HG02759 (cell line): ENCODE data around the gene PTPRU.
"Not testable (repeated sequence)": the region's sequence is repeated elsewhere in the genome, so short reads cannot be mapped to it uniquely, and the experiment has no call there.

Experiments
- ATAC-seq: cut with Tn5 transposase; IDR thresholded peaks from one replicate; pipeline ENCODE4 v1.9.1; 2021; ENCODE audit warnings: mild to moderate bottlenecking, moderate library complexity; ENCODE audit not compliant: unreplicated experiment

Gene PTPRU

DNA sequence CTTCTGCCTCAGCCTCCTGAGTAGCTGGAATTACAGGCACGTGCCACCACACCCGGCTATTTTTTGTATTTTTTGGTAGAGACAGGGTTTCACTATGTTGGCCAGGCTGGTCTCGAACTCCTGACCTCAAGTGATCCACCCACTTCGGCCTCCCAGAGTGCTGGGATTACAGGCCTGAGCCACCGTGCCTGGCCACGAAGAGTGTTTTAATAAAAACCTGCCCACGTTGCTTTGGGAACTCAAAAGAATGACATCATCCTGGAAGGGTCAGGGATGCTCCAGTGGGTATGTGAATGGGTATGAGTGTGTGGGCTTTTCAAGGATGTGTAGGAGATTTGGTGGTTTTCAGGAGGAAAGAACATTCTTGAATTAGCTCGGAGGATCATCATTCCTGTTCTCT, 78.4 kb downstream of the PTPRU start:
- ATAC-seq = not testable (repeated sequence)

DNA sequence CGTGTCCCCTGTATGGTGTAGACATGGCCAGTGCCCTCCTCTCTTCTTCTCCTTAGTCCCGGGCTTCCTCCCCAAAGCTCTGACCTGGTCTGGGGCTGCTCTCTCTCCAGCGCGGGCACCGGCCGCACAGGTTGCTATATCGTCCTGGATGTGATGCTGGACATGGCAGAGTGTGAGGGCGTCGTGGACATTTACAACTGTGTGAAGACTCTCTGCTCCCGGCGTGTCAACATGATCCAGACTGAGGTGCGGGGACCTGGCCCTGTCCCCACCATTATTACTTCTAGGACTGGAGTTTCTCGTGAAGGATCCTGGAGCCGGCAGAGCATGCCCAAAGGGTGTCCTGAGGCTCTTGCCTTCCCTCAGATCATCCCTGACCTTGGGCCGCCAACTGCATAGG, 78.9 kb downstream of the PTPRU start:
- no peak for ATAC-seq

DNA sequence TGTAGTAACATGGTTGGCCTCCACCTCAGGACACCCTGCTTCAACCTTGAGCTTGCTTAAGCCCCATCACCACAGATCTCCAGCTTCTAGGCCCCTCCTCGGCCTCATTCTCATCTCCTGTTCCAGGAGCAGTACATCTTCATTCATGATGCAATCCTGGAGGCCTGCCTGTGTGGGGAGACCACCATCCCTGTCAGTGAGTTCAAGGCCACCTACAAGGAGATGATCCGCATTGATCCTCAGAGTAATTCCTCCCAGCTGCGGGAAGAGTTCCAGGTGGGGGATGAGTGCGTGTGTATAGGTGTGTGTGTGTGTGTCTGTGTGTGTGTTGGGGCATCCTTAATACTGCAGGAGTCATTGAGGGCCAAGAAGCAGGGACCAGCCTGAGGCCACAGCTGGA, 79.6 kb downstream of the PTPRU start:
- no peak for ATAC-seq

DNA sequence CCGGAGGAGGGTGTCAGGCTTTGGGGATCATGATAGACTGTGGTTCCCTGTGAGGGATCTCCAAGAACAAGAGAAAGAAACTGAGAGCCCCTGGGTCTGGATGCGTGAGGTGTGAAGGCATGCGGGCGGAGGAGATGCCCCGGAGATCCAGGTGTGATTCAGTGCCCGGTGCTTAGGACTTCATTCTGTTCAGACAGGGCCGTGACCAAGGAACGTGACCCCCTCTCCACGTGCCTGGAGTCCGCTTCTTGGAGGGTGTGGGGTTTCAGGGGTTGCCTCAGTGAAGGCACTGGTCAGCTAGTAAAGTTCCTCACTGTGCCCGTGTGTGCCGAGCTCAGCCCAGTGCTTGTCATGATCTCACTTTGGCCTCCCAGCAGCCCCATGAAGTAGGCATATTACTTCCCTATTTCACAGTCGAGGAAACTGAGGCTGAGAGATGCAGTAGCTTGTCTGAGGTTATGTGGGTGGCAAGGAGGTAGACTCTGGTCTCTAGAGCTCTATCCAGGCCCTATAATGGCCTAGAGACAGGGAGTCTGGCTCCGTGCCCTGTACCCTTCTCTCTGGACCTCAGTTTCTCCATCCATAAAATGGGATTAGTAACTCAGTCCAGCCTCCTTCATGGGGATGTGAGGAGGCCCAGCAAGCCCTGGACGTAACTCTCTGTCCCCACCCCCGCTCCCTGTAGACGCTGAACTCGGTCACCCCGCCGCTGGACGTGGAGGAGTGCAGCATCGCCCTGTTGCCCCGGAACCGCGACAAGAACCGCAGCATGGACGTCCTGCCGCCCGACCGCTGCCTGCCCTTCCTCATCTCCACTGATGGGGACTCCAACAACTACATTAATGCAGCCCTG, 81.0 kb downstream of the PTPRU start:
- ATAC-seq = no peak

DNA sequence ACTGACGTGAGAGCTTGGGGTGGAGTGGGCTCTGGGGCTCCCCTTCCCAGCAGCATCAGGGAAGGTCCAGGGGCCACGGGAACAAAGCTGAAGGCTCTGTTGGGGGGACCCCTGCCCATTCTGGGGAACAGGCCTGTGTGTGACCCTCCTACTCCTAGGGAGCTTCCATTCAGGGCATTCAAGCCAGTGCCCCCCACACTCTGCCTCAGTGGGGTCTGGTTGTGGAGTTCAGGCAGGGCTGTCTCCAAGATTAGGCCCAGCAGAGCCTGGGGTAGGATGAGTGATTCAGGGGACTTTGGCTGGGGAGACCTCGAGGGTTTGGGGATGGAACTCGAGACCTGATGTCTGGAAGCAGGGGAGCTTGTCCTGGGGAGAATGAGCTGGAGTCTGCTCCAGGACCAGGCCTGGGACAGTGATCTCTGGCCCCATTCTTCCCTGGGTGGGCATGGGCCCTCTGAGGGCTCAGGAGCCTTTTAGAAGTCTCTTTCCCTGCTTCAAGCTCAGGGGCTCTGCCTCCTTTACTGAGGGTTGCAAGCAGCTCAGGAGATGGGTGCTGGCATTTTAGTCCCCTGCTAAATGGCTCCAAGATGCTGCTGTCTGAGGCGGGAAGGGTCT, 81.7 kb downstream of the PTPRU start:
- ATAC-seq = no peak

DNA sequence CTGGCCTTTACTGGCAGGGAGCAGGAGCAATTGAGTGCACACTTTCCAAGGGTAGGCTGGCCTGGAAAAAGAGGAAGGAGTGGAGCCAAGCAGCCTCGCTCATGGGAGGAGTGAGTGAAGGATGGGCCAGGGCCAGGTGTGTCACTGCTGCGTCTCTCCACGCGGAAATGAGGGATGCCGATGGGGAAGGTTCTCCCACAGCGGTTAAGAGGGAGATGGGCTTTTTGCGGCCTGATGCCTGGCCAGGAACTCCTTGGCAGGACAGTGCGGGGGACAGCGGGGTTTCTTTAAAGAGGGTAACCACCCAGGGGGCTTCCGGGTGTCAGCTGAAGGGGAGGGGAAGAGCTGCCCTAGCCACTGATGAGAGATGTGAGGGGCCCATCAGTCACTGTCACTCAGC, 82.4 kb downstream of the PTPRU start:
- ATAC-seq = no peak

DNA sequence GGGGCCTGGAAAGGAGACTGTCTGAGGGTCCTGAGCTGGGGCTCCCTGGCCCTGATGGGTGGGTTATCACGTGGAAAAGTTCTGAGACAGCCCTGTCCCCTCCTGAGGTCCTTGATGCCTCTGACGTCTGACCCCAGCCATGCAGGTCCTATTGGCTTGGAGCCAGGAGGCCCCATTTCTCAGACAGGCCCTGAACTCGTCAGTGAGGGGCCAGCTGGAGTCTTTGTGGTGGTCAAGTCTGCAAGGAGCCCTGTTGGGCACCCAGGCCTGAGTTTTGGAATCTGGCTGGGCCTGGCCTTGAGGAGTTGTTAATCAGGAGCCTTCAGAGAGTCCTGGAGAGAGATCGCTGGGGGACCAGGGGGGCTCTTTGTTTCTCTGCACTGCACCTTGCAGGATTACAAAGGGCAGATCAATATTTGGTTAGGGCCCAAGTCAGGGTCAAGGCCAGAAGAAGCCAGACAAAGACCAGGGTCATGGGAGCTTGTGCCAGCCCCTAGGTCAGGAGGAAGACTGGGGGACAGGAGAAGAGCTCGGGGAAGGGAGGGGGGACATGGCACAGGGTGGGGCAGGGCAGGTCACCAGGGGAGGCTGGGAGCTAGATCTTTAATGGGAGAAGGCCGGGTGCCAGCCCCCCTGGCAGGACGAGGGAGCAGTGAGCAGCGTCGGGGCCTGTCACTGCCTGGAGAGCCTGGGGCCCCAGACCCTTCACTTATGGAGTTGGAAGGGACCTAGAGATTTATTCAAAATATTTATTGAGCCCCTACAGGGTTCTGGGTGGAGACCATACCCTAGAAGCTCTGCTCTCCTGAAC, 83.2 kb downstream of the PTPRU start:
- ATAC-seq = no peak

DNA sequence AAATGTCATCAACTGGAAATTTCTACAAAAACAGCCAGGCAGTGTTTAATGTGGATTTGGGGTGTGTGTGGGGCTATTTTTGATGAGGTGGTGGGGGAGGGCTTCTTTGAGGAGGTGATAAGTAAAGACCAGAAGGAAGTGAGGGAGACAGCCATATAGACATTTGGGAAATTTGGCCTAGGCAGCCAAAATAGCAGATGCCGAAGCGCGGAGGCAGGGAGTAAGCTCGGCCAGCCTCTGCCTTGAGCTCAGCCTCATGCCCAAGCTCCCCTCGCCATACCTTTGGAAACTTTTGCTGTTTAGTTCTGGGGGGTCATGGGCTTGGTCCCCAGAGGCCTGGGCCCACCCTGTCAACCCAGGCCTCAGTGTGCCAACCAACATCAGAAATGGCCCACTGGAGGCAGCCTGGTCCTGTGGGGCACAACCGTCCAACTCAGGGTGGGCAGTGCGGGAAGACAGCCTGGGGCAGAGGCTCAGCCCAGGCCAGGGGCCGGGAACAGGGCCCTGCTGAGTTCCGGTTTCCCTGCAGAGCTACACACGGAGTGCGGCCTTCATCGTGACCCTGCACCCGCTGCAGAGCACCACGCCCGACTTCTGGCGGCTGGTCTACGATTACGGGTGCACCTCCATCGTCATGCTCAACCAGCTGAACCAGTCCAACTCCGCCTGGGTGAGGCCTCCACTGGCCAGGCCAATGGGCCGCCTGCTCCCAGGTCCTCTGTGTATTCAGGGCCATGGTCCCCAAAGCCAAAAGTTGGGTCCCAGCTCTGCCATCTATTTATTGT, 84.0 kb downstream of the PTPRU start:
- no peak for ATAC-seq

DNA sequence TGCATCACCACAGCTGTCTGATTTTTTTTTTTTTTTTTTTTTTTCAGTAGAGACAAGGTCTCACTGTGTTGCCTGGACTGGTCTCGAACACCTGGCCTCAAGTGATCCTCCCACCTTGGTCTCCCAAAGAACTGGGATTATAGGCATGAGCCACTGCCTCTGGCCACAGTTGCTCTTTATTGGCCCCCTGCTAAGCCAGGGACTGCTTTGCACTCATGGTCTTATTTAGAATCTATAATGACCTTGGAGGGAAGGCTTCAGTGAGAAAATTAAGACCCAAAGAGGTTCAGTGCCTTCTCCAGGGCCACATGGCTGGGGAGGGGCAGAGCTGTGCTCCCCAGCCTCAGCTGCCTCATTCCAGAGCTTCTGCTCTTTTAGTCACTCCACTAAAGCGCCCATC, 84.9 kb downstream of the PTPRU start:
- ATAC-seq = no peak

DNA sequence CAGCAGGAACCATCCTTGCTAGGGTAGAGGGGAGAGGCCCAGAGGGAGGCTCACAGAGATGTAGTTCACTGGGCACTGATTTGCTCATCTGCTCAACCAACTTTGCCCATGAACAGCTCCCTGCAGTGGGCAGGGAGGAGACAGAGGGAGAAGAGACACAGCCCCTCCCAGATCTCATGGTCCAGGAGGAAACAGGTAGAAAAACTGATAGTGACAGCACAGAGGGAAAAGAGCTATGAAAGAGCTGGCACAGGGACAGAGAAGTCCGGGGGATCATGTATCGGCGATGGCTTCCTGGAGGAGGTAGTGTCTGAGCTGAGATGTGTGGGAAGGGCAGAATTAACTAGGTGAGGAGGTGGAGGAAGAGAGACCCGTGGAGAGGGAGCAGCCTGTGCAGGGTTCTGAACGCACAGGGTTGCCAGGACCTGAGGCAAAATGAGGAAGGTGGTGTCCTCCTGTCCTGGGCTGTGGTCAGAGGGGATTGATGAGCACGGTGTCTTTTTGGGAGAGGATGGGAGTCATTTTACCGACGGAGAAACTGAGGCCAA, 85.9 kb downstream of the PTPRU start:
- ATAC-seq = no peak

DNA sequence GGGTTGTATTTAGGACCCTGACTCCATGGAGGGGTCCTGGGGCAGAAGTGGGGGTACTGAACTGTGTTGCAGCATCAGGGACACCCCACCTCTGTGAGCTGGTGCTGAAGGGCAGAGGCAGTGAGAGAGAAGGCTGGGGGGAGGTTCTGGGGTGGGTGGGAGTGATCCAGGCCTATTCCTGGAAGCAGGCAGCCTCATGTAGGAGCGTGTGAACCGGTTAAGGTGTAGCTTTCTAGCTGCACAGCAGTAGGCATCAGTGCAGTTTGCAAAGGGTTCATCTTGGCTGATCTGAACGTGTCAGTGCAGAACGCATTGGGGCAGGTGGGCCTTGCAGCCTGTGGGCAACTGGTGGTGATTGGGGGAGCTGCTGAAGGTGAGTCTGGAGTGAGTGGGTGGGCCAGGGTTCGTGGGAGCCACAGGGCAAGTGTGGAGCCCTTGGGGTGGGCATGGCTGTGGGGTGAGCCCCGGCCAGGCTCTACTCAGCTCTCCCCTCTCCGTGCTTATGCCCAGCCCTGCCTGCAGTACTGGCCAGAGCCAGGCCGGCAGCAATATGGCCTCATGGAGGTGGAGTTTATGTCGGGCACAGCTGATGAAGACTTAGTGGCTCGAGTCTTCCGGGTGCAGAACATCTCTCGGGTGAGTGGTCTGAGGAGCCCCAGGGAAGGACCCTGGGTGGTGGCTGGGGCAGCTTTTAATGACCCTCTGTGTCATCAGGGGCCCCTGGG, 86.7 kb downstream of the PTPRU start:
- no peak for ATAC-seq

DNA sequence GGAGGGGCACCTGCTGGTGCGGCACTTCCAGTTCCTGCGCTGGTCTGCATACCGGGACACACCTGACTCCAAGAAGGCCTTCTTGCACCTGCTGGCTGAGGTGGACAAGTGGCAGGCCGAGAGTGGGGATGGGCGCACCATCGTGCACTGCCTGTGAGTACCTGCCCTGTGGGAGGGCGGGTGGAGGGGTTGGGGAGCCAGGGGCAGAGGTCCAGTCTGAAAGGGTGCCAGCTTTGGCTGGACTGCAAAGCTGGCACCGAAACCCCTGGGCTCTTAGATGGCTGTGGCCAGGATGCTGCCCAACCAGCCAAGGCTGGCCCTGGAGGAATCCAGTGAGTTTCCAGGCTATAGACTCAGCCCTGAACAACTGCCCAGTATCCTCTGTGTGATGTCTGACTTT, 87.3 kb downstream of the PTPRU start:
- ATAC-seq = no peak

DNA sequence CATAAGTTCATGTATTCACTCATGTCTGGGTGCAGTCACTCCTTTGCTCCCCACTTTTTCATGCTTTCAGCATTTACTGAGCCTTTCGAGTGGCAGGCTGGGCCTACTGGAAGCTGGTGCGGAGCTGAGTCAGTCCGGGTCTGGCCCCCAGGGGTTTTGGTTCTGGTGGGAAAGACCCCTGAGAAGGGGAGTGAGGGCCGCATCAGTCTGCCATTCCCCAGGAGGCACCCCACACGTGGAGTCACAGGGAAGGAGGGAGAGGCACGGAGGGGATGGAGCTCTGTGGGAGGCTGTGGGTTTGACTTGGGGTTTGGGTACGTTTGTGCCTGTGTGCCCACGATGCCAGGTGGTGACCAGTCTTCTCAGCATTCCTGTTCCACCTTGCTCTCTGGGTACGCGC, 87.9 kb downstream of the PTPRU start:
- no peak for ATAC-seq

DNA sequence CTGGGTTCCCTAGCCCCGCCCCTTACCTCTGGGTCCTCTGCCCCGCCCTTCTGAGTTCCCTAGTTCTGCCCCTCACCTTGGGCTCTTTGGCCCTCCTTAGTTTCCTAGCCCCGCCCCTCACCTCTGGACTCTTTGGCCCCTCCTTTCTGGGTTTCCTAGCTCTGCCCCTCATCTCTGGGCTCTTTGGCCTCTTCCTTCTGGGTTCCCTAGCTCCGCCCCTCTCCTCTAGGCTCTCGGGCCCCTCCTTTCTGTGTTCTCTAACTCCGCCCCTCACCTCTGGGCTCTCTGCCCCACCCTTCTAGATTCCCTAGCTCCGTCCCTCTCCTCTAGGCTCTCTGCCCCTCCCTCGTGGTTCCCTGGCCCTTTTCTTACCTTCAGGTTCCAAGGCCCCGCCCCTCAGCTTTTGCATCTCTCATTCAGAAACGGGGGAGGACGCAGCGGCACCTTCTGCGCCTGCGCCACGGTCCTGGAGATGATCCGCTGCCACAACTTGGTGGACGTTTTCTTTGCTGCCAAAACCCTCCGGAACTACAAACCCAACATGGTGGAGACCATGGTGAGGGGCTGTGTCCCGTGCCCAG, 88.5 kb downstream of the PTPRU start:
- no peak for ATAC-seq

DNA sequence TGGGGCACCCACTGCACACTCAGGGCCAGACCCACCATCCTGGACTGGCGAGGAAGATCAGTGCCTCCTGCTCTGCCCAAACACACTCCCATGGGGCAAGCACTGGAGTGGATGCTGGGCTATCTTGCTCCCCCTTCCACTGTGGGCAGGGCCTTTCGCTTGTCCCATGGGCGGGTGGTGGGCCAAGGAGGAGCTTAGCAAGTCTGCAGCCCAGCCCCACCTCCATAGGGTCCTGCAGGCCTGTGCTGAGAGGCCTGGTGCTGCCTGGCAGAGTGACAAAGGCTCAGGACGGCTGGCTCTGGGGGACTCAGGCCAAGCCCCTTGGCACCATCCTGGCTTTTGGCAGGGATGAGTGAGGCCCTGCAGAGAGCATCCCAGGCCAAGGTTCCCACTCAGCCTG, 89.4 kb downstream of the PTPRU start:
- ATAC-seq = no peak

DNA sequence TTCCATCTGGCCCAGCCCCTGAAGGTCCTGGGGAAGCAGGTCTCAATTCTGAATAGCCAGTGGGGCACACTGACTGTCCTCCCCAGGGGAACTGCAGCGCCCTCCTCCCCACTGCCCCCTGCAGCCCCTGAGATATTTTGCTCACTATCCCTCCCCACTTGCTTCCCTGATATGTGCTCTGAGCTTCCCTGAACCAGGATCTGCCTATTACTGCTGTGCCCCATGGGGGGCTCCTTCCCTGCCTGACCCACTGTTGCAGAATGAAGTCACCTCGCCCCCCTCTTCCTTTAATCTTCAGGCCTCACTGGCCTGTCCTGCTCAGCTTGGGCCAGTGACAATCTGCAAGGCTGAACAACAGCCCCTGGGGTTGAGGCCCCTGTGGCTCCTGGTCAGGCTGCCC, 89.8 kb downstream of the PTPRU start:
- ATAC-seq = no peak

DNA sequence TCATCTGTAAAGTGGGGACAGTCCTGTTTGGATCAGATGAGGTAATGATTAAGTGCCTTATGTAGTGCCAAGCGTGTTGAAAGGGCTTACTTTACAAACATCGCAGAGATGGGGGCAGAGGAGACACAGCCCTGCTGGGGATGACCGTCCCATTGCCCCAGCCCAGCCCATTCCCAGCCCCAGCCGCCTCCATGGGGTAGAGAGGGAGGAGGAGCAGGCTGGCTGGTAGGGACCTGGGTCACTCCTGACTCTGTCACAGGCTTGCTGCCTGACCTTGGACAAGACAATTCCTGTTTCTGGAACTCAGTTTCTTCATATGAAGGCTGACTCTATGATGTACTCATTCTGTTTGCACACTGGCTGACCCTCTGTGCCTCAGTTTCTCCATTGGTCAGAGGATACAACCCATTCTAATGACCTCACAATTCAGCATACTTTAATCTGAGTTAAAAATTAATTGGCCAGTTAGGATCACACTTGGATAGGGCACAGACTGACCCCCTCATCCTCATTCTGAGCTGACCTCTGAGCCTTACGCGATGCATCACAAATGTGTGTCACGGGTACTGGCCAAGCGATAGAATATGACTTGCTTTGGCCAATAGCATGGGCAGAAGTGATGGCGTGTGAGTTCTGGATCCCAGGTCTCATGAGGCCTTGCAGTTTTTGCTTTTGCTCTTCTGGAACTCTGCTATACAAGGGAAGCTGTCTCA, 91.1 kb downstream of the PTPRU start:
- no peak for ATAC-seq

DNA sequence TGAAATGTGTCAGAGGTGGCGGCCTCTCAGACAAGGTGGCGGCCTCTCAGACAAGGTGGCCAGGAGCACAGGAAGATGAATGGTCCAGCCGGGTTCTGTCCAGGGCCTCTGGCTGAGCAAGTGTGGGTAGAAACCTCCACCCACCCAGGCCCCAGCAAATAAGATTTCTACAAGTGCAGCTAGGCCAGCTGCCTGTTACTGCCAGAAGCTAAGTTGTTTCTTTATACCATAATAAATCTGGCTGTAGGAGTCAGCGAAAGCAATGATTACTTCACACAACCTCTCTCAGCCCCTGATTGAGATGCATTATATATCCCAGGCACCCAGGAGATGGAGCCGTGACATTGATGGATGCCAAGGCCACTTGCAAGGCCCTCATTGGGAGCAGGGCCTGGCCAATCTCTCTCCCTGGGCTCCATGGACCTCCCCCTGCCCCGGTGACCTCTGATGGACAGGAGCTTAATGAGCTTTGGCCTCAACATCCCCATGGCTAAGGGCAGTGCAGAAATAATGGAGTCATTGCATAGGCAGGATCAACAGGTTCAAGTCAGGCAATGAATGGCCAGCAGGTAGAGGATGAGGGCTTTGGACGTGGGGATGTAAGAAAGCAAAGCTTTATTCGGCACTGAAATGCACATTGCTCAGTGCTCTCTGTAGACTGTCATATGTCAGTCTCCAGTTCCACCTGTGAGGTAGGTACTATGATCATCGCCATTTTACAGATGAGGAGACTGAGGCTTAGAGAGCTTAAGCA, 92.9 kb downstream of the PTPRU start:
- ATAC-seq = no peak
